Endothelial cell (in vitro differentiated cells): ENCODE data around the gene GRAMD4. TPM values are rescaled to one million over a fixed set of nuclear protein-coding genes. Genes with fewer than 3 reads are reported as not detected.

Source experiments
- DNase-seq: peaks from one replicate; pipeline ENCODE4 v3.0.0; 2021; ENCODE audit warnings: low spot score
- H3K27ac Mint-ChIP-seq: one replicate; pipeline ENCODE4 v1.8.0; 2021; ENCODE audit warnings: mixed read lengths, inconsistent platforms; ENCODE audit not compliant: unreplicated experiment
- H3K27me3 Mint-ChIP-seq: one replicate; pipeline ENCODE4 v1.8.0; 2021; ENCODE audit warnings: mild to moderate bottlenecking, moderate library complexity, mixed read lengths, inconsistent platforms; ENCODE audit not compliant: unreplicated experiment
- H3K36me3 Mint-ChIP-seq: one replicate; pipeline ENCODE4 v1.8.0; 2021; ENCODE audit warnings: mild to moderate bottlenecking, low read depth, mixed read lengths, inconsistent platforms; ENCODE audit not compliant: unreplicated experiment
- H3K4me1 Mint-ChIP-seq: one replicate; pipeline ENCODE4 v1.8.0; 2021; ENCODE audit warnings: mild to moderate bottlenecking, mixed read lengths, inconsistent platforms; ENCODE audit not compliant: unreplicated experiment
- H3K4me3 Mint-ChIP-seq: one replicate; pipeline ENCODE4 v1.8.0; 2021; ENCODE audit warnings: mild to moderate bottlenecking, mixed read lengths, inconsistent platforms; ENCODE audit not compliant: unreplicated experiment
- H3K9me3 Mint-ChIP-seq: one replicate; pipeline ENCODE4 v1.8.0; 2021; ENCODE audit warnings: mixed read lengths, inconsistent platforms; ENCODE audit not compliant: unreplicated experiment
- CTCF ChIP-seq: fragments of 200-600 bp; sonication (generic); IDR thresholded peaks from one replicate; pipeline ENCODE4 v1.5.0; 2021; ENCODE audit warnings: antibody characterized with exemption; ENCODE audit not compliant: unreplicated experiment
- total RNA-seq: library from RNA; stranded (reverse); fragmentation: NEBNext Ultra II Directional; extraction: Animal tissue kit (Norgen Biotek cat#: 25700); gene quantifications from one replicate; pipeline ENCODE4 v1.2.1, GENCODE V29; 2021; ENCODE audit not compliant: unreplicated experiment

Gene GRAMD4
- total RNA-seq, 1 donor from 2014 or later: 42.7 TPM

- Mint-ChIP-seq H3K27ac (peak overlapping the region; percentile 72), H3K4me1 (peaks cover 3% of the 10 kb centered on the region)
Observed at GRCh38 chr22:46587061-46587460, 33.1 kb upstream of the GRAMD4 start.

GRCh38 chr22:46587492-46588278, 32.5 kb upstream of the GRAMD4 start:
- TF ChIP-seq CTCF: no peak
- no peak for DNase-seq
- Mint-ChIP-seq H3K9me3 (no peaks in the 10 kb centered on the region), H3K36me3 (no peaks in the 10 kb centered on the region), H3K27me3 (peaks cover 5% of the 10 kb centered on the region), H3K27ac (peak overlapping the region; percentile 72), H3K4me3 (no peak overlapping the region), H3K4me1 (peaks cover 3% of the 10 kb centered on the region)

More at GRCh38 chr22:46587061-46587460, 33.1 kb upstream of the GRAMD4 start:
- no peak for DNase-seq
- no peaks in the 10 kb centered on the region for H3K9me3 Mint-ChIP-seq
- no peak overlapping the region for H3K4me3 Mint-ChIP-seq
- peaks cover 5% of the 10 kb centered on the region for H3K27me3 Mint-ChIP-seq
- no peak for TF ChIP-seq CTCF
- H3K36me3 Mint-ChIP-seq: no peaks in the 10 kb centered on the region

GRCh38 chr22:46588279-46589140, 31.7 kb upstream of the GRAMD4 start:
- Mint-ChIP-seq H3K27me3 (peaks cover 5% of the 10 kb centered on the region), H3K27ac (no peak overlapping the region), H3K9me3 (no peaks in the 10 kb centered on the region), H3K4me3 (no peak overlapping the region), H3K36me3 (no peaks in the 10 kb centered on the region), H3K4me1 (peaks cover 3% of the 10 kb centered on the region)
- DNase-seq: no peak
- no peak for TF ChIP-seq CTCF

GRCh38 chr22:46589141-46589748, 30.9 kb upstream of the GRAMD4 start:
- DNase-seq: no peak
- peaks cover 5% of the 10 kb centered on the region for H3K27me3 Mint-ChIP-seq
- TF ChIP-seq CTCF: no peak
- H3K9me3 Mint-ChIP-seq: no peaks in the 10 kb centered on the region
- H3K4me3 Mint-ChIP-seq: no peak overlapping the region
- peaks cover 2% of the 10 kb centered on the region for H3K4me1 Mint-ChIP-seq
- no peak overlapping the region for H3K27ac Mint-ChIP-seq
- H3K36me3 Mint-ChIP-seq: no peaks in the 10 kb centered on the region
